Brain microvascular endothelial cell (primary cell): ENCODE results near the gene SNX13.

Experiments
- DNase-seq: peaks from one replicate; pipeline ENCODE4 v3.0.0-alpha.2; 2020
- H3K27ac ChIP-seq: fragments of 250-450 bp; sonication (Bioruptor Pico); 2 replicates; pipeline ENCODE4 v1.5.1; 2020; ENCODE audit warnings: mild to moderate bottlenecking, moderate library complexity
- H3K27me3 ChIP-seq: fragments of 250-450 bp; sonication (Bioruptor Pico); replicated peaks from 2 replicates; pipeline ENCODE4 v1.5.1; 2020; ENCODE audit warnings: mild to moderate bottlenecking
- H3K36me3 ChIP-seq: fragments of 250-450 bp; sonication (Bioruptor Pico); replicated peaks from 2 replicates; pipeline ENCODE4 v1.5.1; 2020; ENCODE audit warnings: mild to moderate bottlenecking
- H3K4me3 ChIP-seq: 2 replicates; pipeline ENCODE4 v1.5.1; 2011; ENCODE audit warnings: low read depth, mild to moderate bottlenecking, control low read depth, low read length, moderate library complexity
- in situ Hi-C: cut with HindIII; loops from 2 replicates; pipeline ENCODE4 v1.10.0; 2017; ENCODE audit warnings: low sequenced_read_pairs, low pct_ligation_motif_present
- TF ChIP-seq, protein P1 (sequence below): IDR thresholded peaks from 2 replicates; pipeline ENCODE4 v1.5.1; 2011; ENCODE audit warnings: low read depth, mild to moderate bottlenecking, moderate library complexity, low read length, control low read depth, inconsistent platforms; ENCODE audit errors: missing control alignments

Gene SNX13

DNA sequence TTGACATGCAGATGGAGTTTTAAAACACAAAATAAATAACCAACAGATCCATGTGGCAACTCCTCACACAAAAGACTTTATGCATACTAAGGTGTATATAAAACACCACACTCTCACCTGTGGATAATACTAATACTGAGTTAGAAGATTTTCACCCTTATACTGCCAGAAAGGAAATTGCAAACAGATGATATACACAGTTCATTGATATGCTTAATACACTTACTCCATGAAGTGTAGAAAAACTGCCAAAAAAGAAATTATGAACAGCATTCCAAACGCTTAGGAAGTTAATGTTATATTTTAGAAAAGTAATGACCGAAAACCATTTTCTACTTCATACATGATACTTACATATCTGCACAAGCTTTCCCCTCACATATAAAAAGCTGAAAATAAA is 17.6 kb upstream of the SNX13 start:
- TF ChIP-seq, protein P1, sequence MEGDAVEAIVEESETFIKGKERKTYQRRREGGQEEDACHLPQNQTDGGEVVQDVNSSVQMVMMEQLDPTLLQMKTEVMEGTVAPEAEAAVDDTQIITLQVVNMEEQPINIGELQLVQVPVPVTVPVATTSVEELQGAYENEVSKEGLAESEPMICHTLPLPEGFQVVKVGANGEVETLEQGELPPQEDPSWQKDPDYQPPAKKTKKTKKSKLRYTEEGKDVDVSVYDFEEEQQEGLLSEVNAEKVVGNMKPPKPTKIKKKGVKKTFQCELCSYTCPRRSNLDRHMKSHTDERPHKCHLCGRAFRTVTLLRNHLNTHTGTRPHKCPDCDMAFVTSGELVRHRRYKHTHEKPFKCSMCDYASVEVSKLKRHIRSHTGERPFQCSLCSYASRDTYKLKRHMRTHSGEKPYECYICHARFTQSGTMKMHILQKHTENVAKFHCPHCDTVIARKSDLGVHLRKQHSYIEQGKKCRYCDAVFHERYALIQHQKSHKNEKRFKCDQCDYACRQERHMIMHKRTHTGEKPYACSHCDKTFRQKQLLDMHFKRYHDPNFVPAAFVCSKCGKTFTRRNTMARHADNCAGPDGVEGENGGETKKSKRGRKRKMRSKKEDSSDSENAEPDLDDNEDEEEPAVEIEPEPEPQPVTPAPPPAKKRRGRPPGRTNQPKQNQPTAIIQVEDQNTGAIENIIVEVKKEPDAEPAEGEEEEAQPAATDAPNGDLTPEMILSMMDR, result no peak
- no peak for DNase-seq
- no peaks in the 10 kb centered on the region for H3K27me3 ChIP-seq
- H3K4me3 ChIP-seq, result no peak overlapping the region
- in situ Hi-C loops, result no loop called here
- H3K27ac ChIP-seq, result no peak overlapping the region
- H3K36me3 ChIP-seq, result no peaks in the 10 kb centered on the region

DNA sequence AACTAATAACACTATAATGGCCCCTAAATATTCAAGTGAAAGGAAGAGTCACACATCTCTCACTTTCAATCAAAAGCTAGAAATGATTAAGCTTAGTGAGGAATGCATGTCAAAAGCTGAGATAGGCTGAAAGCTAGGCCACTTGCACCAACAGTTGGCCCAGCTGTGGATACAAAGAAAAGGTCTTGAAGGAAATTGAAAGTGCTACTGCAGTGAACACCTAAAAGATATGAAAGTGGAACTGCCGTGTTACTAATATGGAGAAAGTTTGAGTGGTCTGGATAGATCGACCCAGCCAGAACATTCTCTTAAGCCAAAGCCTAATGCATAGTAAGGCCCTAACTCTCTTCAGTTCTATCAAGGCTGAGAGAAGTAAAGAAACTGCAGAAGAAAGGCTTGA is 12.1 kb upstream of the SNX13 start:
- Histone ChIP-seq H3K27ac (no peak overlapping the region), H3K27me3 (no peaks in the 10 kb centered on the region), H3K36me3 (no peaks in the 10 kb centered on the region), H3K4me3 (no peak overlapping the region)
- in situ Hi-C loops, result no loop called here
- TF ChIP-seq, protein P1, result no peak
- no peak for DNase-seq

DNA sequence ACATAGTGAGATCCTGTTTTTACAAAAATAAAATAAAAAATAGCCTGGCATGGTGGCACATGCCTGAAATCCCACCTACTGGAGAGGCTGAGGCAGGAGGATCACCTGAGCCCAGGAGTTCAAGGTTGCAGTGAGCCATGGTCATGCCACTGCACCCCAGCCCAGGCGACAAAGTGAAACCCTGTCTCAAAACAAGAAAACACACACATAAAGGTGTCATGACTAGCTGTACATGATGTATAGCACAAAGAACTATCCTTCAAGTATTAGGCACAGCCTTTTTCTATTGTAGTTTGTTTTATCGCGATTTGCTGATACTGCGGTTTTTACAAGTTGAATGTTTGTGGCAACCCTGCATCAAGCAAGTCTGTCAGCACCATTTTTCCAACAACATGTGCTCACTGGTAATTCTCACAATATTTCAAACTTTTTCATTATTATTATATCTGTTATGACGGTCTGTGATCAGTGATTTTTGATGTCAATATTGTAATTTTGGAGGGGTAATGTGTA is 11.5 kb upstream of the SNX13 start:
- Histone ChIP-seq H3K27ac (no peak overlapping the region), H3K4me3 (no peak overlapping the region), H3K27me3 (no peaks in the 10 kb centered on the region), H3K36me3 (no peaks in the 10 kb centered on the region)
- in situ Hi-C loops, result no loop called here
- TF ChIP-seq, protein P1, result no peak
- no peak for DNase-seq

DNA sequence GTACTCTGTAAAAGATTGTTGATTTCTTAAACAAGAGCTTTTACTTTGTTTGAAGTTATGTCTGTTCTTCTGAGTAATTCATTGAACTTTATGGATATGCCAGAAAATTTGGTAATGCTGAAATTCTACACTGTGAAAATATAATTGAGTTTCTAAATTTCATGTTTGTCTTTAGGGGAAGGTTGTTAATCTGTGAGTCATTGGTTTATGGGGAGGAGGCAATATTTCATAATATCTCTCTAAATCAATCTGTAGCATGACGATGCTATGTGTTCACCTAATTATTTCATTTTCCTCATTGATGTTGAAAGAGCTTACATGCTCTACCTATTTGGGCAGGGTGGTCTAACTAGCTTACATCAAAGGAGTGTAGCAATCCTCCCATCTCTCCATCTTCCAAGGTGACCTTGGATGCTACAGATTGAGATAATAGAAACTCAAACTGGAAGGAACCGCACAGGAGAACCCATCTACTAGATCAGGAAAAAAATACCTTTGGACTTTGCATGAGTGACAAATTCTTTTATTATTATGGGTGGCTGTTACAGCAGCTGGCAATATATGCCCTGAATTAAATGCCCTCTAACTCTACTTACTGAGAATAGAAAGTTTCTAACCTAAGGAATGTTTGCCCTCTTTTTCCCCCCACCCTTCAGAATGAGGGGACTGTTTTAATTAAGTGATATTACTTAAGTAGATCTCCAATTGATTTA is 8.4 kb upstream of the SNX13 start:
- in situ Hi-C loops, result no loop called here
- DNase-seq, result no peak
- no peaks in the 10 kb centered on the region for H3K36me3 ChIP-seq
- no peak overlapping the region for H3K27ac ChIP-seq
- TF ChIP-seq, protein P1, result no peak
- H3K4me3 ChIP-seq, result no peak overlapping the region
- H3K27me3 ChIP-seq, result no peaks in the 10 kb centered on the region

DNA sequence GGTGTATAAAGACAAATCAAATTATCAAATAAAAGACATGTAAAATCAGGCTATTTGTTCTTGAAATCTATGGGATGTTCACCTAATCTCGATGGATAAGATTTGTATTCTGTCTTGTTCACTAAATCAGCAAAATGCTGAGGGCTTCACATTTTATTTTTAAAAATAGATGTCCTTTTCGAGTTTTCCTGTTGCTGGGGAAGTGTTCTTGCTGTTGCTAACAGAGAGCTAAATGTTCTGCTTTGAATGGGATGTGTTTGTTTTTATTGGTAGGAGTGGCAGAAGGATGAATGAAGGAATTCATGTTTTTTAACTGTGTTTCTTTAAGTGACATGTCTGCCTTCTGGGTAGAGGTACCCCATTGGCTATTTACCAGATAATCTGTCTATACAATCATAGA is 7.3 kb upstream of the SNX13 start:
- TF ChIP-seq, protein P1, result no peak
- no peak for DNase-seq

DNA sequence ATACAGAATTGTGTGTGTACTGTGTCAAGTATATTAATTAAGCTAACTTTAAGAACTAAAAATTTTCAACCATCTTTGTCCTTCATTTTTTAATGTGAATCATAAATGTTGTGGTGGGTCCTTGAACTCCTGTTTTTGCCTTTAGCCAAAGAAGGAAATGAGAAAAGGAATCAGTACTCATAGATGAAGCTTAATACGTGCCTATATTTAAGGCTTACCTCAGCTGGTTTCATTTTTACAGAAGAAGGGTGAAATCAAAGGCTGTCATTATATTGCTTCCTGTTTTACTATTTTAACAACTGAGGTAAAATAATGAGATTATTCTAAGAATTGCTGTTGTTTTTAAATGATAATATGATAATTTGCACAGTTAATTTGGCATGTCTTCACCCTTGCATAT is 6.3 kb upstream of the SNX13 start:
- Histone ChIP-seq H3K4me3 (no peak overlapping the region), H3K27me3 (no peaks in the 10 kb centered on the region), H3K36me3 (no peaks in the 10 kb centered on the region), H3K27ac (no peak overlapping the region)
- in situ Hi-C loops, result no loop called here
- TF ChIP-seq, protein P1, result no peak
- DNase-seq, result no peak

More for the DNA sequence above, 7.3 kb upstream of the SNX13 start:
- Histone ChIP-seq H3K36me3 (no peaks in the 10 kb centered on the region), H3K27ac (no peak overlapping the region), H3K4me3 (no peak overlapping the region), H3K27me3 (no peaks in the 10 kb centered on the region)
- in situ Hi-C loops, result no loop called here
